GM18873 (cell line): ENCODE results near the gene TMEM61.
"Not testable (repeated sequence)": the region's sequence is repeated elsewhere in the genome, so short reads cannot be mapped to it uniquely, and the experiment has no call there.

Experiments
- ATAC-seq: cut with Tn5 transposase; IDR thresholded peaks from one replicate; pipeline ENCODE4 v1.9.1; 2021; ENCODE audit warnings: mild to moderate bottlenecking, moderate library complexity, moderate number of reproducible peaks; ENCODE audit not compliant: unreplicated experiment, low FRiP score

Gene TMEM61

GRCh38 chr1:54998677-54999076, 18.2 kb downstream of the TMEM61 start, which contains the start of gene BSND:
Gene BSND (plus strand): TSS chr1:54998933. CDS start chr1:54999187, 254 bp downstream.
- ATAC-seq, result no peak

- ATAC-seq, result no peak
These were observed 20.0 kb downstream of the TMEM61 start for GRCh38 chr1:55000110-55001085.

- no peak for ATAC-seq
These were observed 20.9 kb downstream of the TMEM61 start for GRCh38 chr1:55001311-55001710.

- no peak for ATAC-seq
These were observed 22.3 kb downstream of the TMEM61 start for GRCh38 chr1:55002686-55003085.

GRCh38 chr1:55005351-55006140, 25.1 kb downstream of the TMEM61 start:
- ATAC-seq, result no peak

GRCh38 chr1:55006931-55007330, 26.5 kb downstream of the TMEM61 start:
- ATAC-seq, result no peak

- ATAC-seq, result no peak
These were observed 27.2 kb downstream of the TMEM61 start for GRCh38 chr1:55007625-55008024.

GRCh38 chr1:55010194-55010886, 29.9 kb downstream of the TMEM61 start:
- no peak for ATAC-seq

GRCh38 chr1:55010887-55011217, 30.4 kb downstream of the TMEM61 start:
- ATAC-seq, result no peak

GRCh38 chr1:55012661-55013060, 32.2 kb downstream of the TMEM61 start:
- ATAC-seq, result no peak

- no peak for ATAC-seq
These were observed 34.7 kb downstream of the TMEM61 start for GRCh38 chr1:55015123-55015522.

- ATAC-seq, result no peak
These were observed 35.5 kb downstream of the TMEM61 start for GRCh38 chr1:55015731-55016620.

GRCh38 chr1:55018395-55018794, 38.0 kb downstream of the TMEM61 start:
- no peak for ATAC-seq

GRCh38 chr1:55021942-55022546, 41.6 kb downstream of the TMEM61 start:
- no peak for ATAC-seq

GRCh38 chr1:55024163-55024562, 43.7 kb downstream of the TMEM61 start:
- not testable (repeated sequence) for ATAC-seq

GRCh38 chr1:55026682-55027081, 46.3 kb downstream of the TMEM61 start:
- not testable (repeated sequence) for ATAC-seq

GRCh38 chr1:55031098-55031497, 50.7 kb downstream of the TMEM61 start:
- not testable (repeated sequence) for ATAC-seq

GRCh38 chr1:55033265-55033614, 52.8 kb downstream of the TMEM61 start:
- no peak for ATAC-seq

GRCh38 chr1:55034476-55035133, 54.2 kb downstream of the TMEM61 start:
- ATAC-seq, result no peak
